Peyer's patch (tissue), 4 donors: ENCODE results near the gene HAUS3.

Experiments used
- CTCF ChIP-seq, 6 experiments: fragments of 450-650 bp in 4 of 6; fragments of 200-600 bp in 2 of 6; sonication (generic) in 1 of 6; IDR thresholded peaks; one replicate each; pipeline ENCODE4 v1.5.1; 2017 to 2019; ENCODE audit warnings: antibody characterized with exemption in 6 of 6, mild to moderate bottlenecking in 3 of 6, moderate library complexity in 1 of 6
- POLR2A ChIP-seq, 2 donors: fragments of 450-650 bp; IDR thresholded peaks; one replicate each; pipeline ENCODE4 v1.5.1; 2017; ENCODE audit warnings: antibody characterized with exemption in 2 of 2, mild to moderate bottlenecking in 2 of 2, moderate library complexity in 2 of 2

GRCh38 chr4:2265113-2266110 is 23.5 kb upstream of the HAUS3 start:
- TF ChIP-seq POLR2A (IDR thresholded peaks at IDR 0.05), result no peak
- TF ChIP-seq CTCF (IDR thresholded peaks at IDR 0.05), result no peak
